Colonic mucosa (tissue), 4 donors: ENCODE data around the gene KCNMB1. TPM values are rescaled to one million over a fixed set of nuclear protein-coding genes. Genes with fewer than 3 reads are reported as not detected.

ENCODE experiments used
- DNase-seq: peaks from one replicate; pipeline ENCODE4 v3.0.0-alpha.2; 2020
- H3K27ac ChIP-seq: fragments of 200-600 bp; one replicate; pipeline ENCODE4 v1.8.0; 2021
- H3K27me3 ChIP-seq: fragments of 200-600 bp; one replicate; pipeline ENCODE4 v1.8.0; 2021
- H3K36me3 ChIP-seq: fragments of 200-600 bp; one replicate; pipeline ENCODE4 v1.8.0; 2021
- H3K4me1 ChIP-seq: fragments of 200-600 bp; one replicate; pipeline ENCODE4 v1.8.0; 2021; ENCODE audit warnings: mild to moderate bottlenecking
- H3K4me3 ChIP-seq: fragments of 200-600 bp; one replicate; pipeline ENCODE4 v1.8.0; 2021
- H3K9ac ChIP-seq, 2 donors: one replicate each; pipeline ENCODE4 v1.7.0; 2013; ENCODE audit warnings: control low read depth in 2 of 2, low read depth in 2 of 2, low read length in 2 of 2
- H3K9me3 ChIP-seq: fragments of 200-600 bp; one replicate; pipeline ENCODE4 v1.8.0; 2021
- CTCF ChIP-seq: fragments of 200-600 bp; IDR thresholded peaks from one replicate; pipeline ENCODE4 v1.8.0; 2022; ENCODE audit warnings: antibody characterized with exemption, mild to moderate bottlenecking
- intact Hi-C: fragments of 100-400 bp; cut with DNase I; formaldehyde crosslinking; loops from one replicate; pipeline ENCODE4 v1.14.1; 2022
- total RNA-seq, 2 donors: library from RNA; stranded (reverse); fragmentation: NEBNext Ultra II Directional in 1 of 2; extraction: Animal tissue kit (Norgen Biotek cat#: 25700) in 1 of 2; gene quantifications; one replicate each; pipeline ENCODE4 v1.2.1, GENCODE V29; 2021
- donor health status: healthy.
- donor health status: DM: no; HTN: no; CAD: no.
- donor health status: DM: no; HTN: no; CAD: no.

KCNMB1 gene
- total RNA-seq, 2 donors from 2014 or later, result 0.42 to 6.9 TPM

- Histone ChIP-seq H3K36me3 (no peaks in the 10 kb centered on the region), H3K27me3 (no peaks in the 10 kb centered on the region), H3K4me1 (no peaks in the 10 kb centered on the region), H3K9ac (no peak overlapping the region), H3K4me3 (no peak overlapping the region), H3K9me3 (no peaks in the 10 kb centered on the region), H3K27ac (no peak overlapping the region)
- intact Hi-C loops, result loop anchor here (5.0 kb wide), 2 partner anchors 196 to 321 kb away; no protein-coding TSS in a partner anchor
- no peak for DNase-seq
- TF ChIP-seq CTCF, result no peak
Measured at GRCh38 chr5:170423692-170424091, 34.5 kb upstream of the KCNMB1 start.

- Histone ChIP-seq H3K9ac (no peak overlapping the region), H3K27me3 (no peaks in the 10 kb centered on the region), H3K27ac (no peak overlapping the region), H3K4me1 (no peaks in the 10 kb centered on the region), H3K9me3 (no peaks in the 10 kb centered on the region), H3K36me3 (no peaks in the 10 kb centered on the region), H3K4me3 (no peak overlapping the region)
- no peak for DNase-seq
- intact Hi-C loops, result loop anchor here (5.0 kb wide), 2 partner anchors 195 to 320 kb away; no protein-coding TSS in a partner anchor
- no peak for TF ChIP-seq CTCF
Measured at GRCh38 chr5:170421826-170422225, 32.7 kb upstream of the KCNMB1 start.

- Histone ChIP-seq H3K36me3 (no peaks in the 10 kb centered on the region), H3K9me3 (no peaks in the 10 kb centered on the region), H3K4me3 (no peak overlapping the region), H3K27ac (no peak overlapping the region), H3K9ac (no peak overlapping the region), H3K27me3 (no peaks in the 10 kb centered on the region), H3K4me1 (no peaks in the 10 kb centered on the region)
- peak; percentile 40 for DNase-seq
- peak; percentile 66 for TF ChIP-seq CTCF
- intact Hi-C loops, result loop anchor here (5.0 kb wide), 2 partner anchors 194 to 319 kb away; no protein-coding TSS in a partner anchor
Measured at GRCh38 chr5:170420806-170421412, 31.7 kb upstream of the KCNMB1 start.

- H3K4me3 ChIP-seq, result no peak overlapping the region
- DNase-seq, result no peak
- H3K27ac ChIP-seq, result no peak overlapping the region
- no peaks in the 10 kb centered on the region for H3K36me3 ChIP-seq
- no peaks in the 10 kb centered on the region for H3K4me1 ChIP-seq
- no peaks in the 10 kb centered on the region for H3K9me3 ChIP-seq
- intact Hi-C loops, result loop anchor here (5.0 kb wide), 3 partner anchors 152 to 317 kb away; no protein-coding TSS in a partner anchor
- no peak for TF ChIP-seq CTCF
- H3K9ac ChIP-seq, result no peak overlapping the region
- no peaks in the 10 kb centered on the region for H3K27me3 ChIP-seq
Measured at GRCh38 chr5:170419643-170420042, 30.5 kb upstream of the KCNMB1 start.

GRCh38 chr5:170418736-170419135 is 29.6 kb upstream of the KCNMB1 start:
- Histone ChIP-seq H3K4me1 (no peaks in the 10 kb centered on the region), H3K36me3 (no peaks in the 10 kb centered on the region), H3K9me3 (no peaks in the 10 kb centered on the region), H3K9ac (no peak overlapping the region), H3K27ac (no peak overlapping the region), H3K4me3 (no peak overlapping the region), H3K27me3 (no peaks in the 10 kb centered on the region)
- no peak for DNase-seq
- intact Hi-C loops, result loop anchor here (5.0 kb wide), 1 partner anchor 151 kb away; no protein-coding TSS in a partner anchor
- no peak for TF ChIP-seq CTCF
